HG02870 (cell line): ENCODE data around the gene MDP1.
A peak's percentile ranks its signal among the peaks of the same experiment; 100 is the strongest.
"Not testable (repeated sequence)": the region's sequence is repeated elsewhere in the genome, so short reads cannot be mapped to it uniquely, and the experiment has no call there.

Experiments used
- ATAC-seq: cut with Tn5 transposase; IDR thresholded peaks from one replicate; pipeline ENCODE4 v1.9.1; 2021; ENCODE audit warnings: mild to moderate bottlenecking, moderate library complexity; ENCODE audit not compliant: unreplicated experiment

MDP1 gene

GRCh38 chr14:24202538-24202937, 13.3 kb downstream of the MDP1 start:
- ATAC-seq, result not testable (repeated sequence)

- no peak for ATAC-seq
Measured at GRCh38 chr14:24198814-24199524, 16.9 kb downstream of the MDP1 start.

GRCh38 chr14:24197056-24197450, 18.8 kb downstream of the MDP1 start:
- no peak for ATAC-seq

- ATAC-seq, result peak; percentile 30
Measured at GRCh38 chr14:24196071-24197055, 19.5 kb downstream of the MDP1 start.

GRCh38 chr14:24195186-24196070, 20.4 kb downstream of the MDP1 start, which contains the start of gene TM9SF1:
Gene TM9SF1, minus strand, starts transcription at chr14:24195441. Its CDS starts 422 bp downstream, at chr14:24195019.
- peak; percentile 79 for ATAC-seq

GRCh38 chr14:24194873-24195185, 21.0 kb downstream of the MDP1 start:
- ATAC-seq, result no peak

GRCh38 chr14:24194186-24194872, 21.5 kb downstream of the MDP1 start:
- no peak for ATAC-seq

- ATAC-seq, result no peak
Measured at GRCh38 chr14:24192933-24193332, 22.9 kb downstream of the MDP1 start.

GRCh38 chr14:24190416-24190815, 25.4 kb downstream of the MDP1 start:
- ATAC-seq, result no peak

GRCh38 chr14:24189460-24189859, 26.4 kb downstream of the MDP1 start:
- no peak for ATAC-seq

GRCh38 chr14:24189059-24189375, 26.8 kb downstream of the MDP1 start:
- no peak for ATAC-seq

- peak; percentile 93 for ATAC-seq
Measured at GRCh38 chr14:24188251-24189058, 27.4 kb downstream of the MDP1 start, which contains the start of gene IPO4. Gene IPO4, minus strand, starts transcription at chr14:24188816. Its CDS starts 29 bp downstream, at chr14:24188787.

GRCh38 chr14:24187539-24187915, 28.3 kb downstream of the MDP1 start:
- ATAC-seq, result no peak

GRCh38 chr14:24186831-24187538, 28.9 kb downstream of the MDP1 start:
- ATAC-seq, result no peak

GRCh38 chr14:24185741-24186140, 30.1 kb downstream of the MDP1 start:
- ATAC-seq, result no peak

GRCh38 chr14:24185026-24185425, 30.8 kb downstream of the MDP1 start:
- ATAC-seq, result no peak

- ATAC-seq, result no peak
Measured at GRCh38 chr14:24184104-24184970, 31.5 kb downstream of the MDP1 start.

- ATAC-seq, result no peak
Measured at GRCh38 chr14:24183014-24183481, 32.8 kb downstream of the MDP1 start.
